HepG2 (cell line): Measurements from ENCODE around the gene NOA1. TPM values are rescaled to one million over a fixed set of nuclear protein-coding genes. Genes with fewer than 3 reads are reported as not detected.
A peak's percentile ranks its signal among the peaks of the same experiment; 100 is the strongest.

Experiments used
- CREBL2 ChIP-seq: sonication (generic); formaldehyde crosslinking; IDR thresholded peaks from 2 replicates; pipeline ENCODE4 v1.8.1; 2023; ENCODE audit warnings: missing genetic modification reagents, mild to moderate bottlenecking, borderline replicate concordance
- EEA1 ChIP-seq: sonication (generic); formaldehyde crosslinking; IDR thresholded peaks from 2 replicates; pipeline ENCODE4 v1.5.1; 2020; ENCODE audit warnings: mild to moderate bottlenecking, missing genetic modification reagents, borderline replicate concordance
- FOXK2 ChIP-seq: fragments of 450-650 bp; IDR thresholded peaks from 2 replicates; pipeline ENCODE4 v1.6.1; 2016
- HDAC1 ChIP-seq: sonication (generic); formaldehyde crosslinking; IDR thresholded peaks from 2 replicates; pipeline ENCODE4 v1.5.1; 2020; ENCODE audit warnings: mild to moderate bottlenecking, missing genetic modification reagents
- HNRNPL ChIP-seq: fragments of 200-400 bp; formaldehyde crosslinking; IDR thresholded peaks from 2 replicates; pipeline ENCODE4 v1.6.1; 2017; ENCODE audit warnings: mild to moderate bottlenecking, low read depth, low read length
- JDP2 ChIP-seq: sonication (generic); formaldehyde crosslinking; IDR thresholded peaks from 2 replicates; pipeline ENCODE4 v1.8.1; 2022; ENCODE audit warnings: missing genetic modification reagents, borderline replicate concordance
- KMT2A ChIP-seq: sonication (generic); formaldehyde crosslinking; IDR thresholded peaks from 2 replicates; pipeline ENCODE4 v1.4.0; 2020; ENCODE audit warnings: missing genetic modification reagents
- NBN ChIP-seq: fragments of 450-650 bp; conservative IDR thresholded peaks from 2 replicates; pipeline ENCODE4 v1.6.1; 2017
- NR2C2 ChIP-seq: sonication (generic); formaldehyde crosslinking; IDR thresholded peaks from 2 replicates; pipeline ENCODE4 v1.4.0; 2020; ENCODE audit warnings: missing genetic modification reagents, mild to moderate bottlenecking, moderate library complexity, borderline replicate concordance
- PTBP1 ChIP-seq: fragments of 200-400 bp; formaldehyde crosslinking; IDR thresholded peaks from 2 replicates; pipeline ENCODE4 v1.6.1; 2018; ENCODE audit warnings: low read length, low read depth; ENCODE audit not compliant: poor library complexity, severe bottlenecking
- RFX1 ChIP-seq: fragments of 450-650 bp; IDR thresholded peaks from 2 replicates; pipeline ENCODE4 v1.6.1; 2017
- SMARCC2 ChIP-seq: fragments of 450-650 bp; IDR thresholded peaks from 2 replicates; pipeline ENCODE4 v1.6.1; 2017; ENCODE audit warnings: antibody characterized with exemption, mild to moderate bottlenecking
- SNAI1 ChIP-seq: sonication (generic); formaldehyde crosslinking; IDR thresholded peaks from 2 replicates; pipeline ENCODE4 v1.5.0; 2020; ENCODE audit warnings: mild to moderate bottlenecking, missing genetic modification reagents, borderline replicate concordance
- SRSF9 ChIP-seq: fragments of 200-400 bp; formaldehyde crosslinking; IDR thresholded peaks from 2 replicates; pipeline ENCODE4 v1.6.1; 2018; ENCODE audit warnings: borderline replicate concordance, mild to moderate bottlenecking, low read depth, low read length; ENCODE audit not compliant: insufficient read depth, poor library complexity, severe bottlenecking
- SYNCRIP ChIP-seq: fragments of 200-400 bp; formaldehyde crosslinking; IDR thresholded peaks from 2 replicates; pipeline ENCODE4 v1.6.1; 2018; ENCODE audit warnings: mild to moderate bottlenecking, low read depth, low read length; ENCODE audit not compliant: insufficient read depth
- TEAD2 ChIP-seq: sonication (generic); formaldehyde crosslinking; IDR thresholded peaks from 2 replicates; pipeline ENCODE4 v1.9.0; 2021; ENCODE audit warnings: missing genetic modification reagents
- ZFX ChIP-seq: sonication (generic); formaldehyde crosslinking; IDR thresholded peaks from 2 replicates; pipeline ENCODE4 v1.4.0; 2020; ENCODE audit warnings: mild to moderate bottlenecking, low read depth, missing genetic modification reagents, moderate library complexity
- ZNF232 ChIP-seq: sonication (generic); formaldehyde crosslinking; IDR thresholded peaks from 2 replicates; pipeline ENCODE4 v1.4.0; 2020; ENCODE audit warnings: missing genetic modification reagents, borderline replicate concordance
- ZNF678 ChIP-seq: sonication (generic); formaldehyde crosslinking; IDR thresholded peaks from 2 replicates; pipeline ENCODE4 v1.4.0; 2020; ENCODE audit warnings: mild to moderate bottlenecking, missing genetic modification reagents
- ZNF792 ChIP-seq: IDR thresholded peaks from 2 replicates; pipeline ENCODE4 v1.6.1; 2016
- ZNF816 ChIP-seq: sonication (generic); formaldehyde crosslinking; IDR thresholded peaks from 2 replicates; pipeline ENCODE4 v1.8.0; 2022; ENCODE audit warnings: missing genetic modification reagents, mild to moderate bottlenecking, borderline replicate concordance
- ZNF841 ChIP-seq: sonication (generic); formaldehyde crosslinking; IDR thresholded peaks from 2 replicates; pipeline ENCODE4 v1.8.1; 2023; ENCODE audit warnings: missing genetic modification reagents, borderline replicate concordance
- ZUFSP ChIP-seq: sonication (generic); formaldehyde crosslinking; IDR thresholded peaks from 2 replicates; pipeline ENCODE4 v1.9.0; 2021; ENCODE audit warnings: missing genetic modification reagents, mild to moderate bottlenecking, borderline replicate concordance
- polyA plus RNA-seq, 8 experiments: library from polyadenylated mRNA; depleted of rRNA in 3 of 8; stranded (reverse) in 7 of 8; unstranded in 1 of 8; fragments of >200 nt; fragmentation: Illumina TruSeq in 4 of 8; extraction: Trizol in 4 of 8; gene quantifications; 2 replicates each; pipeline versions ENCODE4 v1.2.1 to v1.2.3, GENCODE V29; 2011 to 2016; ENCODE audit warnings: low read depth in 4 of 8, missing spikeins in 1 of 8, mixed read lengths in 1 of 8; ENCODE audit not compliant: insufficient read depth in 1 of 8
- total RNA-seq, 5 experiments: library from RNA; depleted of rRNA; stranded (reverse); fragments of >200 nt; fragmentation: Illumina TruSeq; extraction: Trizol; gene quantifications; 2 replicates each; pipeline ENCODE4 v1.2.3, GENCODE V29; 2016; ENCODE audit warnings: low read depth in 1 of 5
- TF ChIP-seq, protein P1 (sequence below): sonication (generic); formaldehyde crosslinking; IDR thresholded peaks from 2 replicates; pipeline ENCODE4 v1.4.0; 2020; ENCODE audit warnings: mild to moderate bottlenecking, missing genetic modification reagents

NOA1 gene
- total and polyA plus RNA-seq, 2 of the 13 experiments (the other 11 are each of a cell fraction or from before 2014, with no cell fraction given), result 17.3 to 19.0 TPM

DNA sequence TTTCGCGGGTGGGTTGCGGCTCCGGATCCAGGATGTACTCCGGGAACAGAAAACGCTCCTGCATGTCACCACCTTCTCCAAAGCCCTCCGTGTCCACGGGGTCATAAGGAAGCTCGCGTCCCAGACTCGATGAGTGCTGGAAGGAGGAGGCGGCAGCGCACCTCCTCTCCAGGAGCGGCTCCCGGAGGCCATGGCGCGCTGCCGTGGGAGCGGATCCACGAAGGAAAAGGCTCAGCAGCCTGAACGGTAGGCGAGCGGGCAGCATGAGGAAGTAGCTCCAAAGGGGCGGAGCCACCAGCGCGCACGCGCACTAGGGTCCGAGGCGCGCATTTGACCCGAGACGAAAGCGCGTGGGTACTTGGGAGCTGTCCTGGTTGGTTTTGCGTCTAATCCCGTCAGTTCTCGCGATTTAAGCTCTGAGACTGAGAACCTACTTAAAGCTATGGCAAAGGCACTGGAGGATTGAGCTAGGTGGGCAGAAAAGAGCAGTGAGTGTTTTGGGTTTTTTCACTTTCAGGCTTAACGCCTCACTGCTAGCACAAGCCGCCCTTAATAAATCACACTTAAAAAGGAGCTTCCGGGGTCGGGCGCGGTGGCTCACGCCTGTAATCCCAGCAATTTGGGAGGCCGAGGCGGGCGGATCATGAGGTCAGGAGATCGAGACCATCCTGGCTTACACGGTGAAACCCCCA lies at the start of gene NOA1 (continued):
- TF ChIP-seq NR2C2 (CRISPR knock-in tag) (peak; percentile 86), ZNF841 (no peak), NBN (no peak), HDAC1 (CRISPR knock-in tag) (peak; percentile 79), KMT2A (CRISPR knock-in tag) (peak; percentile 76), SYNCRIP (no peak), ZNF678 (CRISPR knock-in tag) (no peak), HNRNPL (no peak), JDP2 (CRISPR knock-in tag) (no peak), FOXK2 (no peak), SNAI1 (CRISPR knock-in tag) (no peak), PTBP1 (no peak), ZNF232 (CRISPR knock-in tag) (peak; percentile 8; the same call in 1 of the 2 replicates), ZUFSP (no peak), EEA1 (CRISPR knock-in tag) (0 out of 2 replicates have a peak, but pooled peaks have one; percentile 5), ZFX (peak; percentile 57), TEAD2 (no peak), ZNF792 (CRISPR knock-in tag) (peak; percentile 42; the same call in 1 of the 2 replicates), SRSF9 (no peak), ZNF816 (CRISPR knock-in tag) (no peak), RFX1 (no peak), CREBL2 (CRISPR knock-in tag) (no peak), SMARCC2 (no peak)
- TF ChIP-seq, protein P1, sequence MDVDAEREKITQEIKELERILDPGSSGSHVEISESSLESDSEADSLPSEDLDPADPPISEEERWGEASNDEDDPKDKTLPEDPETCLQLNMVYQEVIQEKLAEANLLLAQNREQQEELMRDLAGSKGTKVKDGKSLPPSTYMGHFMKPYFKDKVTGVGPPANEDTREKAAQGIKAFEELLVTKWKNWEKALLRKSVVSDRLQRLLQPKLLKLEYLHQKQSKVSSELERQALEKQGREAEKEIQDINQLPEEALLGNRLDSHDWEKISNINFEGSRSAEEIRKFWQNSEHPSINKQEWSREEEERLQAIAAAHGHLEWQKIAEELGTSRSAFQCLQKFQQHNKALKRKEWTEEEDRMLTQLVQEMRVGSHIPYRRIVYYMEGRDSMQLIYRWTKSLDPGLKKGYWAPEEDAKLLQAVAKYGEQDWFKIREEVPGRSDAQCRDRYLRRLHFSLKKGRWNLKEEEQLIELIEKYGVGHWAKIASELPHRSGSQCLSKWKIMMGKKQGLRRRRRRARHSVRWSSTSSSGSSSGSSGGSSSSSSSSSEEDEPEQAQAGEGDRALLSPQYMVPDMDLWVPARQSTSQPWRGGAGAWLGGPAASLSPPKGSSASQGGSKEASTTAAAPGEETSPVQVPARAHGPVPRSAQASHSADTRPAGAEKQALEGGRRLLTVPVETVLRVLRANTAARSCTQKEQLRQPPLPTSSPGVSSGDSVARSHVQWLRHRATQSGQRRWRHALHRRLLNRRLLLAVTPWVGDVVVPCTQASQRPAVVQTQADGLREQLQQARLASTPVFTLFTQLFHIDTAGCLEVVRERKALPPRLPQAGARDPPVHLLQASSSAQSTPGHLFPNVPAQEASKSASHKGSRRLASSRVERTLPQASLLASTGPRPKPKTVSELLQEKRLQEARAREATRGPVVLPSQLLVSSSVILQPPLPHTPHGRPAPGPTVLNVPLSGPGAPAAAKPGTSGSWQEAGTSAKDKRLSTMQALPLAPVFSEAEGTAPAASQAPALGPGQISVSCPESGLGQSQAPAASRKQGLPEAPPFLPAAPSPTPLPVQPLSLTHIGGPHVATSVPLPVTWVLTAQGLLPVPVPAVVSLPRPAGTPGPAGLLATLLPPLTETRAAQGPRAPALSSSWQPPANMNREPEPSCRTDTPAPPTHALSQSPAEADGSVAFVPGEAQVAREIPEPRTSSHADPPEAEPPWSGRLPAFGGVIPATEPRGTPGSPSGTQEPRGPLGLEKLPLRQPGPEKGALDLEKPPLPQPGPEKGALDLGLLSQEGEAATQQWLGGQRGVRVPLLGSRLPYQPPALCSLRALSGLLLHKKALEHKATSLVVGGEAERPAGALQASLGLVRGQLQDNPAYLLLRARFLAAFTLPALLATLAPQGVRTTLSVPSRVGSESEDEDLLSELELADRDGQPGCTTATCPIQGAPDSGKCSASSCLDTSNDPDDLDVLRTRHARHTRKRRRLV (CRISPR knock-in tag), result no peak; the same call in 1 of the 2 replicates
